IPS-18a (cell line): ENCODE results near the gene CDC5L.

Experiments
- H3K27ac ChIP-seq: one replicate; pipeline ENCODE4 v1.5.1; 2013; ENCODE audit warnings: low read length
- H3K27me3 ChIP-seq: one replicate; pipeline ENCODE4 v1.6.1; 2013; ENCODE audit warnings: mild to moderate bottlenecking, low read length; ENCODE audit not compliant: control insufficient read depth, insufficient read depth
- H3K36me3 ChIP-seq: one replicate; pipeline ENCODE4 v1.6.1; 2013; ENCODE audit warnings: low read depth, low read length; ENCODE audit not compliant: control insufficient read depth
- H3K4me1 ChIP-seq: one replicate; pipeline ENCODE4 v1.6.1; 2013; ENCODE audit warnings: low read depth, low read length; ENCODE audit not compliant: control insufficient read depth
- H3K4me3 ChIP-seq: one replicate; pipeline ENCODE4 v1.5.1; 2013; ENCODE audit warnings: low read length
- H3K9ac ChIP-seq: one replicate; pipeline ENCODE4 v1.6.1; 2013; ENCODE audit warnings: mild to moderate bottlenecking, low read length, moderate library complexity
- H3K9me3 ChIP-seq: one replicate; pipeline ENCODE4 v1.6.1; 2013; ENCODE audit warnings: low read depth, low read length; ENCODE audit not compliant: control insufficient read depth

CDC5L gene

GRCh38 chr6:44377484-44377883 lies 10.0 kb upstream of the CDC5L start:
- Histone ChIP-seq H3K27ac (no peak overlapping the region), H3K9me3 (no peaks in the 10 kb centered on the region)

GRCh38 chr6:44377971-44378370 lies 9.5 kb upstream of the CDC5L start:
- Histone ChIP-seq H3K4me1 (no peaks in the 10 kb centered on the region), H3K36me3 (no peaks in the 10 kb centered on the region), H3K4me3 (no peak overlapping the region), H3K9ac (no peak overlapping the region), H3K27ac (no peak overlapping the region), H3K27me3 (no peaks in the 10 kb centered on the region), H3K9me3 (no peaks in the 10 kb centered on the region)

More at GRCh38 chr6:44377484-44377883, 10.0 kb upstream of the CDC5L start:
- Histone ChIP-seq H3K4me3 (no peak overlapping the region), H3K27me3 (no peaks in the 10 kb centered on the region), H3K4me1 (no peaks in the 10 kb centered on the region), H3K9ac (no peak overlapping the region), H3K36me3 (no peaks in the 10 kb centered on the region)

GRCh38 chr6:44381739-44382138 lies 5.8 kb upstream of the CDC5L start:
- no peak overlapping the region for H3K9ac ChIP-seq
- no peak overlapping the region for H3K27ac ChIP-seq
- H3K4me1 ChIP-seq, result peaks cover 3% of the 10 kb centered on the region

GRCh38 chr6:44386364-44386928 lies 1.1 kb upstream of the CDC5L start:
- peaks cover 5% of the 10 kb centered on the region for H3K36me3 ChIP-seq
- peak overlapping the region; percentile 97 for H3K9ac ChIP-seq
- peak overlapping the region; percentile 85 for H3K4me3 ChIP-seq
- H3K27ac ChIP-seq, result no peak overlapping the region
- H3K4me1 ChIP-seq, result peaks cover 18% of the 10 kb centered on the region
- no peaks in the 10 kb centered on the region for H3K27me3 ChIP-seq
- H3K9me3 ChIP-seq, result no peaks in the 10 kb centered on the region

More at GRCh38 chr6:44381739-44382138, 5.8 kb upstream of the CDC5L start:
- H3K27me3 ChIP-seq, result no peaks in the 10 kb centered on the region
- H3K9me3 ChIP-seq, result no peaks in the 10 kb centered on the region
- no peak overlapping the region for H3K4me3 ChIP-seq
- H3K36me3 ChIP-seq, result no peaks in the 10 kb centered on the region

DNA sequence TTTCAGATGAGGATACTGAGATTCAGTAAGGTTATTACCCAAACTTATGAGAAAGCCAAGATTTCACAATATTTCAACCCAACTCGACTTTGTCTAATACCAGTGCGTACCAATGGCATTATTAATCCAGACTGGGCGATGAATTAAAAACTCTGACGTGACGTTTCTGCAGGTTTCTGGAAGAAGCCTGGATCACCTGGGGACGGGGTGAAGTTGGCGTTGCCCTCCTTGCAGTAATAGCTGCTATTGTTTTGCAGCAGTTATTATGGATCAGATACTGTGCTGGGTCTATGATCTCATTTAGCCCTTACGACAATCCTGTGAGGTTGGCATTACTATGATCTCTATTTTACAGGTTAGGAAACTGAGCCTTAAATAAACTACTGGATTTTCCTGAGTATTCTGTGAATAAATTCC lies 569 bp upstream of the CDC5L start:
- Histone ChIP-seq H3K4me1 (peaks cover 18% of the 10 kb centered on the region), H3K4me3 (peak overlapping the region; percentile 85), H3K9ac (peak overlapping the region; percentile 97), H3K36me3 (peaks cover 8% of the 10 kb centered on the region), H3K27me3 (no peaks in the 10 kb centered on the region), H3K27ac (peak overlapping the region; percentile 97), H3K9me3 (no peaks in the 10 kb centered on the region)

DNA sequence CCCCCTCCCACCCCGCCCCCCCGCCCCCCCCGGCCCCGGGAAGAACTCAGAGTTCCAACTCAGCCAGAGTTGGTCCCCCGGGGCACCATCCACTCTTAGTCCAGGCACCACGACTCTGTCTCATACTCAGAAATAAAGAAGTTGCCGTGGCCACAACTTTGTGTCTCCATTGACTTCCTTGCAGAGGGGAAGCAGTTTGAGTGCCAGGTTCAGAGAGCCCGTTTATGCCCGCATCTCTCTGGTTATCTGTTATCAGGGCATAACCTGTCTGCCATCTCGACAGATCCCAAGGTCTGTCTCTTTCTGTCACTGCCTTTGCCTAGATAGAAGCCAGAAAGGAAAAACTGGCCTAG lies 605 bp downstream of the CDC5L start:
- no peaks in the 10 kb centered on the region for H3K9me3 ChIP-seq
- no peaks in the 10 kb centered on the region for H3K27me3 ChIP-seq
- peaks cover 19% of the 10 kb centered on the region for H3K36me3 ChIP-seq
- H3K4me1 ChIP-seq, result peaks cover 18% of the 10 kb centered on the region
- H3K27ac ChIP-seq, result no peak overlapping the region
- peak overlapping the region; percentile 97 for H3K9ac ChIP-seq
- peak overlapping the region; percentile 85 for H3K4me3 ChIP-seq

DNA sequence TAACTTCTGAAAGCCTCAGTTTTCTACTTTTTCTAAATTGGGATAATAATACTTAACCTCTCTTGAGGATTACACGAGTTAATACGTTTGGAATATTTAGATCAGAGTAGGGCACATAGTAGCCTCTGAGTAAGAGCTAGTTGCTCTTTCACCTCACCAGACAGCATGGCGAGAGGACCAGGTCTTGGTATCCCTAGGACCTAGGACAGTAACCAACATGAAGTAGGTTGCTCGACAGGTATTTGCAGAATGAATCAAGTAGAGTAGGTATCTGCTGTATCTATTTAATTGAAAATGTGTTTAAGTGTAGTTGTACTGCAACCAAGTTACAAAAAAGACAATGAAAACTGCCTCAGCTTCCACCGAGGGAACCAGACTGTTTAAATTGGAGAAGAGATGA lies 1.4 kb downstream of the CDC5L start:
- Histone ChIP-seq H3K4me3 (peak overlapping the region; percentile 85), H3K27me3 (no peaks in the 10 kb centered on the region), H3K4me1 (peaks cover 18% of the 10 kb centered on the region), H3K36me3 (peaks cover 27% of the 10 kb centered on the region), H3K9me3 (no peaks in the 10 kb centered on the region), H3K9ac (no peak overlapping the region), H3K27ac (no peak overlapping the region)

DNA sequence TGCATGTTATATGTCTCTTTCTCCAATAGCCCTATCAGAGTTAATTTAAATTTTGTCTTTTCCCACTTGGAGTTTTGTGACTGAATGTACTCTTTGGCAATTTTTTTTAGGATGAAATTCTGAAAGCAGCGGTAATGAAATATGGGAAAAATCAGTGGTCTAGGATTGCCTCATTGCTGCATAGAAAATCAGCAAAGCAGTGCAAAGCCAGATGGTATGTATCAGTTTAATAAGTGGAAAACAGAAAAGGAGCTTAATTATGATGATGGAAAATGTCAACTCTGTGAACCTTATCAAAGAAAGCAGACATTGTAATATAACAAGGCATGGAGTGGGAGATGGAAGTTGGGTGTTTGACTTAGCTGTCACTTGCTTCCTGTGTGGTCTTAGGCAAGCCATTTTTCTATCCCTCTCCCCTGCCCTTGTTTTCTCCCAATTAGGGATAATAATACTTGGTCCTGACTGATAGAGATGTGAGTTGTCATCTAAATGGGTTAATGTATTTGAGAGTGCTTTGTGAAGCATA lies 2.7 kb downstream of the CDC5L start:
- Histone ChIP-seq H3K4me3 (no peak overlapping the region), H3K9me3 (no peaks in the 10 kb centered on the region), H3K4me1 (peaks cover 18% of the 10 kb centered on the region), H3K36me3 (peaks cover 38% of the 10 kb centered on the region), H3K9ac (no peak overlapping the region), H3K27me3 (no peaks in the 10 kb centered on the region), H3K27ac (no peak overlapping the region)

DNA sequence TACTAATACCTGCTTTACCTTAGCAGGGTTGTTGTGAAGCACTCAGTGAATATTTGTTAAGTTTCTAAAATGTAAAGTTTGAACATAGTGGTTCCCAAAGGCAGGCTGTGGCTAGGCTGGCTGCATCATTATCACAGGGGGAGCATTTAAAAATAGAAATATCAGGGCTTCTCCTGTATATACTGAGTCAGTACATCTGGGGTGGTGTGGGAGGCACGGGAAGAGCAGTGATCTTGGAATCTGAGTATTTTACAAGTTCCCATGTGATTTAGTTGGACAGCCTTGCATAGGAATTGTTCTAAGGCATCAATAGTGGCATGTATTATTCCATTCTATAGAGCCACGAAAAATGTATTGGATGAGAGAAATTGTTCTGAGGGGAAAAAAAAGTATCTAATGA lies 8.0 kb downstream of the CDC5L start:
- H3K9me3 ChIP-seq, result no peaks in the 10 kb centered on the region
- no peak overlapping the region for H3K9ac ChIP-seq
- no peaks in the 10 kb centered on the region for H3K27me3 ChIP-seq
- no peaks in the 10 kb centered on the region for H3K4me1 ChIP-seq
- H3K4me3 ChIP-seq, result no peak overlapping the region
- H3K36me3 ChIP-seq, result peaks cover 77% of the 10 kb centered on the region
- H3K27ac ChIP-seq, result no peak overlapping the region

- H3K9ac ChIP-seq, result no peak overlapping the region
- no peak overlapping the region for H3K27ac ChIP-seq
- no peak overlapping the region for H3K4me3 ChIP-seq
- no peaks in the 10 kb centered on the region for H3K27me3 ChIP-seq
- H3K4me1 ChIP-seq, result no peaks in the 10 kb centered on the region
- H3K9me3 ChIP-seq, result no peaks in the 10 kb centered on the region
- peaks cover 73% of the 10 kb centered on the region for H3K36me3 ChIP-seq
These were observed 9.5 kb downstream of the CDC5L start for GRCh38 chr6:44396968-44397367.

DNA sequence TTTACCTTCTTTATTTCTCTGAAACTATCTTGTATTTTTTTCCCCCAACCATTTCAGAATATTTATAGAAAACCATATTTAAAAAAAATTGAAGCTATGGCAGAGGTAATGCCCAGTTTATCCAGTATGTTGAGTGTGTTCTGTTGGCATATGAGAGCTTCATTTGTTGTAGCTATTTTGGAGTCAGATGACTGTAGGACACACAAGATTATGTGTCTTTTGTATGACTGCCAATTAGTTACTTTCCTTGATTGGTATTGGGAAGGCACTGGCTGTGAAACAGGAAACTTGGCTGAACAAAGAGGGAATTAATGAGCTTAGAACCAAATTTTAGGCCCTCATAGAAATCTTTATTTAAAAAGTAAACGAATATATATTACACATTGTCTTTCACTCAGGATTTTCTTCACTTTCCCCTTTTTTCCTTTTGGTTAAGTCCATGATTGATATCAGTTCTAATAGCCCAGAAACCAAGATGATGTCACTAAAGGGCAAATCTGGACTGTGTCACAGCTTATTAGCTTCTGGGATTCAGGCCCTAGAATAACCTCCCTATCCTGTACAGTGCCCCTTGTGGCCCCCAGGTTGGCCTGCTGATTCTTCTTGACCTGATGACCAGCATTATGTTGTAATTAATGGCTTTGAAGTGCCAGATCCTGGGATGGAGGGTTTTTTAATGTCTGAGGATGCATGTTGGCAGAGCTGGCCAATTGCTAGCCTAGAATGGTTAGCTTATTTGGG lies 10.1 kb downstream of the CDC5L start:
- Histone ChIP-seq H3K4me3 (no peak overlapping the region), H3K36me3 (peaks cover 69% of the 10 kb centered on the region)

GRCh38 chr6:44399991-44400390 lies 12.5 kb downstream of the CDC5L start:
- Histone ChIP-seq H3K36me3 (peaks cover 63% of the 10 kb centered on the region), H3K4me1 (no peaks in the 10 kb centered on the region), H3K27me3 (no peaks in the 10 kb centered on the region), H3K27ac (no peak overlapping the region), H3K9ac (no peak overlapping the region), H3K4me3 (no peak overlapping the region), H3K9me3 (no peaks in the 10 kb centered on the region)

More for the DNA sequence above, 10.1 kb downstream of the CDC5L start:
- Histone ChIP-seq H3K9ac (no peak overlapping the region), H3K9me3 (no peaks in the 10 kb centered on the region), H3K27ac (no peak overlapping the region), H3K27me3 (no peaks in the 10 kb centered on the region), H3K4me1 (no peaks in the 10 kb centered on the region)
